Left ventricle myocardium inferior (tissue), 1 donor: ENCODE data around the gene PBX3. TPM values are rescaled to one million over a fixed set of nuclear protein-coding genes. Genes with fewer than 3 reads are reported as not detected.

Experiments used
- DNase-seq: peaks from one replicate; pipeline ENCODE4 v3.0.0-alpha.2; 2020
- H3K27ac ChIP-seq: fragments of 200-600 bp; replicated peaks from 2 replicates; pipeline ENCODE4 v1.8.0; 2021
- H3K27me3 ChIP-seq: fragments of 200-600 bp; 2 replicates; pipeline ENCODE4 v1.8.0; 2021; ENCODE audit warnings: low read depth
- H3K36me3 ChIP-seq: fragments of 200-600 bp; 2 replicates; pipeline ENCODE4 v1.8.0; 2021
- H3K4me1 ChIP-seq: fragments of 200-600 bp; 2 replicates; pipeline ENCODE4 v1.8.0; 2021
- H3K4me3 ChIP-seq: fragments of 200-600 bp; 2 replicates; pipeline ENCODE4 v1.8.0; 2021; ENCODE audit warnings: mild to moderate bottlenecking, moderate library complexity
- H3K9me3 ChIP-seq: fragments of 200-600 bp; replicated peaks from 2 replicates; pipeline ENCODE4 v1.8.0; 2021
- CTCF ChIP-seq: fragments of 200-600 bp; IDR thresholded peaks from 2 replicates; pipeline ENCODE4 v1.8.0; 2021; ENCODE audit warnings: antibody characterized with exemption, mild to moderate bottlenecking, borderline replicate concordance
- intact Hi-C: fragments of 100-400 bp; cut with micrococcal nuclease; formaldehyde crosslinking; loops from one replicate; pipeline ENCODE4 v1.11.0; 2022
- total RNA-seq: library from RNA; stranded (reverse); fragmentation: NEBNext Ultra II Directional; extraction: Animal tissue kit (Norgen Biotek cat#: 25700); gene quantifications from one replicate; pipeline ENCODE4 v1.2.1, GENCODE V29; 2021
- donor health status: DM: no; HTN: yes; CAD: no; lungs with severe emphysema.

The PBX3 gene
- total RNA-seq, 1 donor from 2014 or later = 44.2 TPM

- Histone ChIP-seq H3K36me3 (no peaks in the 10 kb centered on the region), H3K27ac (no peak overlapping the region), H3K9me3 (peaks cover 8% of the 10 kb centered on the region), H3K4me3 (no peak overlapping the region), H3K27me3 (no peaks in the 10 kb centered on the region), H3K4me1 (peaks cover 35% of the 10 kb centered on the region)
- intact Hi-C loops = loop anchor here (10.0 kb wide), 1 partner anchor 48 kb away; no protein-coding TSS in a partner anchor
- no peak for TF ChIP-seq CTCF
- no peak for DNase-seq
Measured at GRCh38 chr9:125766468-125767221, 19.5 kb downstream of the PBX3 start.

GRCh38 chr9:125767349-125767748 lies 20.2 kb downstream of the PBX3 start:
- Histone ChIP-seq H3K4me1 (peaks cover 28% of the 10 kb centered on the region), H3K27me3 (no peaks in the 10 kb centered on the region), H3K9me3 (peaks cover 8% of the 10 kb centered on the region), H3K27ac (no peak overlapping the region), H3K36me3 (no peaks in the 10 kb centered on the region), H3K4me3 (no peak overlapping the region)
- no peak for DNase-seq
- no peak for TF ChIP-seq CTCF
- intact Hi-C loops = loop anchor here (10.0 kb wide), 1 partner anchor 47 kb away; no protein-coding TSS in a partner anchor

- intact Hi-C loops = loop anchor here (10.0 kb wide), 1 partner anchor 46 kb away; no protein-coding TSS in a partner anchor
Measured at GRCh38 chr9:125768803-125769202, 21.6 kb downstream of the PBX3 start.

GRCh38 chr9:125771037-125771436 lies 23.9 kb downstream of the PBX3 start:
- intact Hi-C loops = no loop called here
- Histone ChIP-seq H3K27ac (no peak overlapping the region), H3K36me3 (no peaks in the 10 kb centered on the region), H3K9me3 (peaks cover 21% of the 10 kb centered on the region), H3K4me3 (no peak overlapping the region), H3K27me3 (no peaks in the 10 kb centered on the region), H3K4me1 (peaks cover 5% of the 10 kb centered on the region)
- no peak for DNase-seq
- TF ChIP-seq CTCF = no peak

More at GRCh38 chr9:125768803-125769202, 21.6 kb downstream of the PBX3 start:
- no peak for DNase-seq
- no peak overlapping the region for H3K27ac ChIP-seq
- H3K4me1 ChIP-seq = peaks cover 14% of the 10 kb centered on the region
- H3K27me3 ChIP-seq = no peaks in the 10 kb centered on the region
- peaks cover 8% of the 10 kb centered on the region for H3K9me3 ChIP-seq
- TF ChIP-seq CTCF = no peak
- no peaks in the 10 kb centered on the region for H3K36me3 ChIP-seq
- no peak overlapping the region for H3K4me3 ChIP-seq

GRCh38 chr9:125772740-125773139 lies 25.6 kb downstream of the PBX3 start:
- peaks cover 5% of the 10 kb centered on the region for H3K4me1 ChIP-seq
- H3K27ac ChIP-seq = no peak overlapping the region
- H3K27me3 ChIP-seq = no peaks in the 10 kb centered on the region
- peaks cover 25% of the 10 kb centered on the region for H3K9me3 ChIP-seq
- no peak for DNase-seq
- intact Hi-C loops = no loop called here
- no peak overlapping the region for H3K4me3 ChIP-seq
- no peak for TF ChIP-seq CTCF
- no peaks in the 10 kb centered on the region for H3K36me3 ChIP-seq
